SK-N-MC (cell line): Measurements from ENCODE around the gene NEK7.

ENCODE experiments used
- EZH2 ChIP-seq: fragments of 200-600 bp; sonication (generic); IDR thresholded peaks from one replicate; pipeline ENCODE4 v1.6.1; 2017; ENCODE audit warnings: antibody characterized with exemption
- POLR2AphosphoS5 ChIP-seq: IDR thresholded peaks from 2 replicates; pipeline ENCODE4 v1.6.1; 2012; ENCODE audit warnings: mild to moderate bottlenecking, low read depth, low read length, borderline replicate concordance

DNA sequence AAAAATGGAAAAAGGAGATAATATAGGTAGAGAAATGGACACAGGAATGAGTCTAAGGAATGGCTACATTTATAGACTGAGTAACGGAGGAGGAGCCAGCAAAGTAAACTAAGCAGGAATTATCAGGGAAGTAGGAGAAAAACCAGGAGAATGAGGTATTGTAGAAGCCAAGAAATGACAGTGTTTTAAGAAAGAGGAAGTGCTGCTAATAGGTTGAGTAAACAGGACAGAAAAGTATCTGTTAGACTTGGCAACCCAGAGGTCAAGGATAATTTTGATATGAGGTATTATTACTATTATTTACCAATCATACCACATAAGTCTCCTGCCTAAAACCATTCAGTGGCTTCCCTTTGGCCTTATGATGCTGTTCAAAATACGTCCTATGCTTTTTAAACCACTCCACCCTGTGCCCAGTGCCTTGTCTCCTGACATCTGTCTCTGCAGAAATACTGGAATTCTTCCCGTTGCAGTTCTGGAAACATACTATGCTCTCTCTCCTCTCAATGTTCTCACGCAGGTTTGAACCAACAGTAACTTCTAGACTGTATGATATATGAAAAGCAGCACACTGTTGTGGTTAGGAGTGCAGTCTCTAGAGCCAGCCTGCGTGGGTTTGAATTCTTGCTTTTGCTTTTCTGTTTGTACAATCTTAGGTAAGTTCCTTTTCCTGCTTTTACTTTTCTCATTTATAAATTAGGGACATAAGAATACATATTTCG lies 24.6 kb upstream of the NEK7 start:
- TF ChIP-seq EZH2 (no peak), POLR2AphosphoS5 (no peak)
